Measurements from ENCODE around the gene F2.
"Not testable (repeated sequence)": the region's sequence is repeated elsewhere in the genome, so short reads cannot be mapped to it uniquely, and the experiment has no call there.

Gene F2

GRCh38 chr11:46719048-46719542, at the start of gene F2:
TSS of gene F2 (plus strand) at chr11:46719213. CDS start at chr11:46719236, 23 bp downstream.
- DNase-seq: no peak

- no peak for DNase-seq
These were observed 49.3 kb upstream of the F2 start for GRCh38 chr11:46669711-46670139.

GRCh38 chr11:46670521-46670920, 48.5 kb upstream of the F2 start:
- not testable (repeated sequence) for DNase-seq

GRCh38 chr11:46671958-46672315, 47.1 kb upstream of the F2 start:
- DNase-seq: no peak

GRCh38 chr11:46672381-46672839, 46.6 kb upstream of the F2 start:
- no peak for DNase-seq

GRCh38 chr11:46673713-46674462, 45.1 kb upstream of the F2 start:
- no peak for DNase-seq

- no peak for DNase-seq
These were observed 44.3 kb upstream of the F2 start for GRCh38 chr11:46674463-46675287.

GRCh38 chr11:46675288-46675851, 43.6 kb upstream of the F2 start:
- no peak for DNase-seq

GRCh38 chr11:46675949-46676348, 43.1 kb upstream of the F2 start:
- DNase-seq: no peak

GRCh38 chr11:46676436-46677158, 42.4 kb upstream of the F2 start:
- DNase-seq: no peak

- DNase-seq: no peak
These were observed 41.8 kb upstream of the F2 start for GRCh38 chr11:46677169-46677568.

GRCh38 chr11:46677991-46678740, 40.8 kb upstream of the F2 start:
- no peak for DNase-seq

- DNase-seq: no peak
These were observed 40.3 kb upstream of the F2 start for GRCh38 chr11:46678741-46679130.

- no peak for DNase-seq
These were observed 39.5 kb upstream of the F2 start for GRCh38 chr11:46679241-46680163.

GRCh38 chr11:46680164-46680760, 38.8 kb upstream of the F2 start:
- no peak for DNase-seq

GRCh38 chr11:46680815-46681214, 38.2 kb upstream of the F2 start:
- no peak for DNase-seq

GRCh38 chr11:46681814-46682213, 37.2 kb upstream of the F2 start:
- no peak for DNase-seq

GRCh38 chr11:46682773-46683752, 36.0 kb upstream of the F2 start:
- DNase-seq: no peak

- DNase-seq: no peak
These were observed 34.6 kb upstream of the F2 start for GRCh38 chr11:46684367-46684766.
